Tibial nerve (tissue), 4 donors: ENCODE data around the gene TMUB2. TPM values are rescaled to one million over a fixed set of nuclear protein-coding genes. Genes with fewer than 3 reads are reported as not detected.

Experiments used
- DNase-seq, 2 donors: peaks; one replicate each; pipeline ENCODE4 v3.0.0-alpha.2; 2019; ENCODE audit warnings: low spot score in 2 of 2
- H3K27ac ChIP-seq, 4 donors: fragments of 200-600 bp; sonication (generic) in 3 of 4; one replicate each; pipeline ENCODE4 v1.5.1; 2017 to 2019; ENCODE audit warnings: mild to moderate bottlenecking in 1 of 4
- H3K27me3 ChIP-seq, 2 donors: fragments of 200-600 bp; sonication (generic) in 1 of 2; one replicate each; pipeline versions ENCODE4 v1.5.1 to v1.6.0; 2017 to 2019
- H3K36me3 ChIP-seq, 3 donors: fragments of 200-600 bp; sonication (generic); one replicate each; pipeline ENCODE4 v1.5.1; 2018 to 2019
- H3K4me1 ChIP-seq, 4 donors: fragments of 200-600 bp; sonication (generic) in 3 of 4; one replicate each; pipeline ENCODE4 v1.5.1; 2017 to 2019
- H3K4me3 ChIP-seq, 4 donors: fragments of 200-600 bp; sonication (generic) in 3 of 4; one replicate each; pipeline ENCODE4 v1.5.1; 2017 to 2019; ENCODE audit warnings: mild to moderate bottlenecking in 1 of 4, moderate library complexity in 1 of 4
- H3K9me3 ChIP-seq, 4 donors: fragments of 200-600 bp; sonication (generic) in 3 of 4; one replicate each; pipeline ENCODE4 v1.5.1; 2017 to 2019
- EP300 ChIP-seq, 2 donors: sonication (generic); formaldehyde crosslinking; IDR thresholded peaks; one replicate each; pipeline ENCODE4 v1.6.1; 2017; ENCODE audit warnings: antibody characterized with exemption in 2 of 2, mild to moderate bottlenecking in 1 of 2
- POLR2A ChIP-seq, 2 donors: fragments of 450-650 bp; IDR thresholded peaks; one replicate each; pipeline ENCODE4 v1.6.1; 2017; ENCODE audit warnings: antibody characterized with exemption in 2 of 2, mild to moderate bottlenecking in 2 of 2, moderate library complexity in 2 of 2
- WGBS, 2 donors: methylation state at CpG; one replicate each; pipeline ENCODE4 v1.1.5; 2018; 5-methylcytosine and 5-hydroxymethylcytosine counted together
- total RNA-seq, 4 donors: library from RNA; depleted of rRNA; stranded (reverse); fragments of >200 nt; gene quantifications; one replicate each; pipeline ENCODE4 v1.1.0, GENCODE V29; 2016
- TF ChIP-seq, protein P1 (sequence below), 5 experiments: fragments of 200-600 bp in 3 of 5; fragments of 450-650 bp in 2 of 5; sonication (generic) in 3 of 5; IDR thresholded peaks; one replicate each; pipeline ENCODE4 v1.5.1; 2016 to 2019; ENCODE audit warnings: antibody characterized with exemption in 5 of 5, mild to moderate bottlenecking in 3 of 5, moderate library complexity in 2 of 5

Gene TMUB2
- total RNA-seq, 4 donors from 2014 or later, result 28.6 to 41.2 (median 35.6) TPM

DNA sequence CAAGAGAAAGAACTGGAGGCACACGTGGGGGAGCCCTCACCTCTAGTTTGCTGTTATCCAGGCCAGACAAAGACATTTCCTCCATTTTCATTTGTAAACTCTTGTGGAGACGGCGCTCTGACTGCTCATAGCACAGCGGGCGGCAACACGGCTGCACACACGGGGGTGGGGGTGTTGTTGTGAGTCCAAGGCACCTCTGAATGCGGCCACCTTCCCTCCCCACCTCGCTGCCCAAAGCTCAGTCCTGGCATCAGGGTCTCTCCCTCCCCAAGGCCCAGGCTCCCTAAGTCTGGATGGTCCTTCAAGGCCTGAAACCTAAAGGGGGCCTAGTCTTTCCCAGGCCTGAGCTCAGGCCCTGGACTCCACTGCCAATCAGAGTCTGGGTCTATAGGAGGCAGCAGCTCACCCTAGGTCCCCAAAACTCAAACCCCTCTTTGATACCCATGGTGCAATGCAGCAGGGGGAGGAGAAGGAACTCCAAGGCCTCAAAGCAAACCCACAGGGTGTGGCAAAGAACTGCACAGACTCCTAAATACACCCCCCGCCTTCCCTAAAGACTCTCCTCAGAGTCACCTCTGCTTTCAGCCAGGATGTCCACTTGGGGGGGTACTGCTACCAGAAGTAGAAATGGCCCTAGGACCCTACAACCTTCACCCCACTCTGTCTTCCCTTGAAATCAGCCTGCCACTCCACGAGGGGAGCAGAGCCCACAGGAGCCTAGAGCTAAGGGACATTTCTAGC lies 11.4 kb downstream of the TMUB2 start:
- DNase-seq, result peak in 1 of 2 donors; percentile 51
- TF ChIP-seq, protein P1, sequence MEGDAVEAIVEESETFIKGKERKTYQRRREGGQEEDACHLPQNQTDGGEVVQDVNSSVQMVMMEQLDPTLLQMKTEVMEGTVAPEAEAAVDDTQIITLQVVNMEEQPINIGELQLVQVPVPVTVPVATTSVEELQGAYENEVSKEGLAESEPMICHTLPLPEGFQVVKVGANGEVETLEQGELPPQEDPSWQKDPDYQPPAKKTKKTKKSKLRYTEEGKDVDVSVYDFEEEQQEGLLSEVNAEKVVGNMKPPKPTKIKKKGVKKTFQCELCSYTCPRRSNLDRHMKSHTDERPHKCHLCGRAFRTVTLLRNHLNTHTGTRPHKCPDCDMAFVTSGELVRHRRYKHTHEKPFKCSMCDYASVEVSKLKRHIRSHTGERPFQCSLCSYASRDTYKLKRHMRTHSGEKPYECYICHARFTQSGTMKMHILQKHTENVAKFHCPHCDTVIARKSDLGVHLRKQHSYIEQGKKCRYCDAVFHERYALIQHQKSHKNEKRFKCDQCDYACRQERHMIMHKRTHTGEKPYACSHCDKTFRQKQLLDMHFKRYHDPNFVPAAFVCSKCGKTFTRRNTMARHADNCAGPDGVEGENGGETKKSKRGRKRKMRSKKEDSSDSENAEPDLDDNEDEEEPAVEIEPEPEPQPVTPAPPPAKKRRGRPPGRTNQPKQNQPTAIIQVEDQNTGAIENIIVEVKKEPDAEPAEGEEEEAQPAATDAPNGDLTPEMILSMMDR (IDR thresholded peaks at IDR 0.05), result peak in 1 of 5 experiments; percentile 16
- TF ChIP-seq POLR2A (IDR thresholded peaks at IDR 0.05) (peak in 1 of 2 donors; percentile 38), EP300 (IDR thresholded peaks at IDR 0.05) (peak in 1 of 2 donors; percentile 44)
- WGBS, 2 donors, result 54 to 57% methylated on average over 11 of the region's 11 CpGs

DNA sequence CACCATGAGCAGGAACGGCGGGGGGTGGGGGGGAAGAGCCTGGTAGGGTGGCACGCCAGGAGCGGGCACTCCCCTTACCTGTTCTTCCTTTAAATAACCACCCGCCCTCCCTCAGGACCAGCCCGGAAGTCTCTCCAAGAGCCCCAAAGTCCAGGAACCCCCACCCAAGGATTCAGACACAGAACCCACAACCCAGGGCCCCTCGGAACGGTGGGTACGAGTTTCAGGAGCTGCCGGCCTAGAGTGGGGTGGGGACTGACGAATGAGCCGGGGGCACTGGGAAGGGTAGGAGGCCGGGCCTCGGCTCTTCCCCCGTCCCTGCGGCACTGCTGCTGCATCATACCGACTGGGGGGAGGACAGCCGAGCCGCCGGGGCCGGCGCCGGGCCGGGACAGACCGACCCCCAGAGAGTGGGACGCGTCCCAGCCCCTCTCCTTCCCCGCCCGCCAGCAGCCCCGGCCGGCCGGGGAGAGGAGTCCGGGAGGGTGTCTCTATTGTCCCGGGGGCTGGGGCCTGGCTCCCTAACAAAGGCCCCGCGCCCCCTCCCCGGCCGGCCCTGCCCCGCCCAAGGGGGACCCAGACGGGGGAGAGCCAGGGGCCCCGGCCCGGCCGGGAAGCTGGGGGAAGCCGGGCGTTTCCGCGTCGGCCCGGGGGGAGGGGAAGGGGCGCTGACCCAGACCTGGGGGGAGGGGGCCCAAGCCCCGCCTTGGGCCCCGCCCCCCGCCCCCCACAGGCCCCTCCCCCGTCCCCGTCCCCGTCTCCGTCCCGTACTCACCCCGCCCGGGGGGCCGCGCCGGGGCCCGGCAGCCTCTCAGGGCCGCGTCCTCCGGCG lies 12.2 kb downstream of the TMUB2 start:
- Histone ChIP-seq H3K27me3 (no peaks in the 10 kb centered on the region), H3K4me3 (peak overlapping the region; percentile 68 to 96 (median 83)), H3K27ac (peak overlapping the region; percentile 95 to 99 (median 98)), H3K9me3 (no peaks in the 10 kb centered on the region), H3K36me3 (peaks cover 5 to 36% (median 14%) of the 10 kb centered on the region in 3 donors), H3K4me1 (peaks cover 0 to 51% (median 13%) of the 10 kb centered on the region in 4 donors)
- TF ChIP-seq POLR2A (IDR thresholded peaks at IDR 0.05) (no peak), EP300 (IDR thresholded peaks at IDR 0.05) (no peak)
- TF ChIP-seq, protein P1 (IDR thresholded peaks at IDR 0.05), result no peak
- 0 to 2% methylated on average over 2 to 20 of the region's 68 CpGs for WGBS, 2 donors
- no peak for DNase-seq

More for the DNA sequence above, 11.4 kb downstream of the TMUB2 start:
- no peaks in the 10 kb centered on the region for H3K9me3 ChIP-seq
- H3K36me3 ChIP-seq, result peaks cover 7 to 44% (median 20%) of the 10 kb centered on the region in 3 donors
- H3K4me3 ChIP-seq, result peak overlapping the region; percentile 68 to 96 (median 83)
- H3K4me1 ChIP-seq, result peaks cover 0 to 48% (median 11%) of the 10 kb centered on the region in 4 donors
- peak overlapping the region; percentile 95 to 99 (median 98) for H3K27ac ChIP-seq
- H3K27me3 ChIP-seq, result no peaks in the 10 kb centered on the region

DNA sequence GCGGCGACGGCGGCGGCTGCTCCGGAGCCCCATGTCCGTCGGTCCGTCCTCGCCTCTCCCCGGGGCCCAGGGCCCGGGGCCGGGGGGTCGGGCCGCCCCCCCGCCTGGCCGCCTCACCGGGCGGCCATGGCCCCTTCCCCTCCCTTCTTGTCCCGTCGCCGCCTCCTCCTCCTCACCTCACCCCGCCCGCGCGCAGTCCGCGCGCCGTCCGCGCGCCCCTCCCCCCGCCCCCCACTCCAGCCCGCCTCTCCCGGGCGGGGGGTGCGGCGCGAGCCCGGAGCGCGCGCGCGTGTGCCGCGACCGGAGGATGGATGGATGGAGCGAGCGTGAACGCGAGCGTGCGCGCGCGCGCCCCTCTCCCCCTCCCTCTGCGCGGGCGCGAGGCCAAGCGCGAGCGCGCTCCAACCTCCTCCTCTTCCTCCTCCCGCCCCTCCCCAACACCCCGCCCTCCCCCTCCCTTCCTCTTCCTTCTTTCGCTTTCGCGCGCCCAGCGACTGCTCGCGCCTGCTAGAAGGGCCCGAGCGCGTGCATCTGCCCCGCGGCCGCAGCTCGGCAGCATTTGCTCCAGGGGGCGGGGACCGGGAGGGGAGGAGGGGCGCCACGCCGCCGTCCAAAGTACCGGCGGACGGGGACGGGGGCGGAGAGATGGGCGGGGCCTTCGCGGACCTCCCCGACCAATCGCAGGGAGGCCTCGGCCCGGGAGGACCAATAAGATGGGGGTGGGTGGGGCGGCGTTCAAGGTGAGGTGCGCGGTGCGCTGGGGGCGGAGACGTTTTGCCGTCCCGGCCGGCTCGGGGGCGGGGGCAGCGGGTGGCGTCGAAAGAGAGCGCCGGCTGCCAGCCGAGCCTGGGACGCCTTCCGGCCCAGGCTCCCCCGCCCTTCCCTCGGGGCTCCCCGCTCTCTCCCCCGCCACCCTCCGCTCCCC lies 13.0 kb downstream of the TMUB2 start, which contains the start of gene ATXN7L3:
Gene ATXN7L3, minus strand, starts transcription at position 332 of the 925 bp plus-strand sequence. CDS start 1,814 bp downstream, outside the sequence.
- Histone ChIP-seq H3K36me3 (peaks cover 2 to 27% (median 8%) of the 10 kb centered on the region in 3 donors), H3K4me1 (peaks cover 0 to 59% (median 13%) of the 10 kb centered on the region in 4 donors), H3K4me3 (peak within 1 kb of the TSS; percentile 68 to 96 (median 88)), H3K27me3 (no peaks in the 10 kb centered on the region), H3K27ac (peak within 1 kb of the TSS; percentile 95 to 99 (median 98)), H3K9me3 (no peaks in the 10 kb centered on the region)
- TF ChIP-seq POLR2A (IDR thresholded peaks at IDR 0.05), result peak in 1 of 2 donors; percentile 52
- peak in 1 of 2 donors; percentile 56 for TF ChIP-seq EP300 (IDR thresholded peaks at IDR 0.05)
- TF ChIP-seq, protein P1 (IDR thresholded peaks at IDR 0.05), result no peak
- peak; percentile 98 to 99 for DNase-seq
- WGBS, 2 donors, result 0% methylated on average over 25 to 37 of the region's 126 CpGs

DNA sequence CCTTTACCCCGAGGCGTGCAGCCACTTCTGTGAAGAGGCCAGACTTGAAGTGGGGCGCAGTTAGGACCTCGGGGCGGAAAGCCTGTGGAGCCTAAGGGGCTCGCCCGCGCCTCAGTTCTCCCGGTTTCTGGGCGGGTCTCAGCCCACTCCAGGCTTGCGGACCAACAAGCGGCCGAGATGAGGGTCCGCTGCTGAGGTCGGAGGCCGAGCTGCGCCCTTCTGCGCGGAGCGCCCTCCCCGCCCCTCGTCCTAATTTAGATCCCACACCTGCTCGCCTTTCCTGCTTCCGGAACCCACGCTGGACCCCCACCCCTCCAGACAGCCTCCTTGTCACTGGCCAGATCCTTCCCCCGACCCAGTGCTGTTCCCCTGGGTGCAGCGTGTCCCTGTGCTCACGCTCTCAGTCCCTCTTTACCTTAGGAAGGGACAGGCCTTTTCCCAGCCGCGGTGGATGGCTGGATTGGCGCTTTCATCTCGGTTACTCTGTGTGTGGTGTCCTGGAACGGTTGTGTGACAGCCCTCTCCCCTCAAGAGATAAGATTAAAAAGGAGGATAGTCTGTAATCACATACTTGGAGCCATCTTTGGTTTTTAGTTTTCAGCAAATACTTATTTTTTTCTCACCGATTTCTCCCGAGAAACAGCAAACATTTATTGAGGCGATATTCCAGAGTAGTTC lies 13.8 kb downstream of the TMUB2 start:
- WGBS, 2 donors, result 6 to 12% methylated on average over 17 to 34 of the region's 36 CpGs
- DNase-seq, result no peak
- Histone ChIP-seq H3K9me3 (no peaks in the 10 kb centered on the region), H3K4me3 (peak overlapping the region; percentile 68 to 96 (median 88)), H3K27me3 (no peaks in the 10 kb centered on the region), H3K36me3 (peaks cover 0 to 19% (median 0%) of the 10 kb centered on the region in 3 donors), H3K27ac (peak overlapping the region; percentile 95 to 99 (median 98)), H3K4me1 (peaks cover 0 to 59% (median 13%) of the 10 kb centered on the region in 4 donors)
- TF ChIP-seq EP300 (IDR thresholded peaks at IDR 0.05), result no peak
- TF ChIP-seq, protein P1 (IDR thresholded peaks at IDR 0.05), result no peak
- TF ChIP-seq POLR2A (IDR thresholded peaks at IDR 0.05), result no peak
